ACC112 (cell line): ENCODE data around the gene AASS.
"Not testable (repeated sequence)": the region's sequence is repeated elsewhere in the genome, so short reads cannot be mapped to it uniquely, and the experiment has no call there.

Experiments
- H2AFZ ChIP-seq: fragments of 200-600 bp; sonication (generic); one replicate; pipeline ENCODE4 v1.6.0; 2017; ENCODE audit warnings: antibody characterized with exemption, low read length; ENCODE audit not compliant: unreplicated experiment
- H3K27ac ChIP-seq: fragments of 200-600 bp; sonication (generic); 2 replicates; pipeline ENCODE4 v1.5.1; 2014; ENCODE audit warnings: low read depth, mild to moderate bottlenecking, antibody characterized with exemption, low read length, moderate library complexity
- H3K27me3 ChIP-seq: fragments of 200-600 bp; sonication (generic); 2 replicates; pipeline ENCODE4 v1.6.1; 2014; ENCODE audit warnings: mild to moderate bottlenecking, antibody characterized with exemption, low read length, moderate library complexity, mixed read lengths; ENCODE audit not compliant: insufficient read depth
- H3K36me3 ChIP-seq: fragments of 200-600 bp; sonication (generic); 2 replicates; pipeline ENCODE4 v1.6.1; 2016; ENCODE audit warnings: mild to moderate bottlenecking, antibody characterized with exemption, low read length, moderate library complexity, mixed read lengths; ENCODE audit not compliant: insufficient read depth
- H3K4me1 ChIP-seq: fragments of 200-600 bp; sonication (generic); one replicate; pipeline ENCODE4 v1.6.1; 2016; ENCODE audit warnings: low read length, mixed read lengths; ENCODE audit not compliant: insufficient read depth, unreplicated experiment, control insufficient read depth
- H3K4me3 ChIP-seq: fragments of 200-600 bp; sonication (generic); 2 replicates; pipeline ENCODE4 v1.5.1; 2014; ENCODE audit warnings: mild to moderate bottlenecking, low read depth, low read length
- H3K79me2 ChIP-seq: fragments of 200-600 bp; sonication (generic); one replicate; pipeline ENCODE4 v1.6.0; 2016; ENCODE audit warnings: low read length; ENCODE audit not compliant: control insufficient read depth, unreplicated experiment, insufficient read depth

AASS gene

GRCh38 chr7:122143751-122144711 is at the start of gene AASS:
AASS (minus strand) TSS chr7:122144249; CDS start chr7:122133726, 10,523 bp downstream.
- peaks cover 28% of the 10 kb centered on the region for H3K79me2 ChIP-seq
- H3K4me1 ChIP-seq: peaks cover 21% of the 10 kb centered on the region
- H3K4me3 ChIP-seq: peak within 1 kb of the TSS; percentile 83
- peak within 1 kb of the TSS; percentile 67 for H3K27ac ChIP-seq
- H3K36me3 ChIP-seq: no peaks in the 10 kb centered on the region
- H2AFZ ChIP-seq: peak within 1 kb of the TSS; percentile 68
- H3K27me3 ChIP-seq: no peaks in the 10 kb centered on the region

GRCh38 chr7:122188785-122189184 is 44.7 kb upstream of the AASS start:
- no peak overlapping the region for H3K4me3 ChIP-seq
- H3K4me1 ChIP-seq: no peaks in the 10 kb centered on the region
- no peaks in the 10 kb centered on the region for H3K36me3 ChIP-seq
- no peaks in the 10 kb centered on the region for H3K27me3 ChIP-seq
- H3K27ac ChIP-seq: no peak overlapping the region
- no peak overlapping the region for H2AFZ ChIP-seq
- no peaks in the 10 kb centered on the region for H3K79me2 ChIP-seq

GRCh38 chr7:122183106-122183505 is 39.1 kb upstream of the AASS start:
- no peaks in the 10 kb centered on the region for H3K4me1 ChIP-seq
- H3K4me3 ChIP-seq: no peak overlapping the region
- no peaks in the 10 kb centered on the region for H3K36me3 ChIP-seq
- H2AFZ ChIP-seq: no peak overlapping the region
- H3K27me3 ChIP-seq: no peaks in the 10 kb centered on the region
- no peaks in the 10 kb centered on the region for H3K79me2 ChIP-seq
- H3K27ac ChIP-seq: no peak overlapping the region

- no peak overlapping the region for H3K27ac ChIP-seq
Observed at GRCh38 chr7:122182081-122182480, 38.0 kb upstream of the AASS start.

GRCh38 chr7:122172144-122172543 is 28.1 kb upstream of the AASS start:
- not testable (repeated sequence) for H3K27me3 ChIP-seq, H2AFZ ChIP-seq, H3K27ac ChIP-seq, H3K4me3 ChIP-seq, H3K4me1 ChIP-seq, H3K36me3 ChIP-seq, H3K79me2 ChIP-seq

More at GRCh38 chr7:122182081-122182480, 38.0 kb upstream of the AASS start:
- Histone ChIP-seq H2AFZ (no peak overlapping the region), H3K36me3 (no peaks in the 10 kb centered on the region), H3K27me3 (no peaks in the 10 kb centered on the region), H3K79me2 (no peaks in the 10 kb centered on the region), H3K4me1 (no peaks in the 10 kb centered on the region), H3K4me3 (no peak overlapping the region)

- peaks cover 12% of the 10 kb centered on the region for H3K4me1 ChIP-seq
- no peaks in the 10 kb centered on the region for H3K27me3 ChIP-seq
- H3K79me2 ChIP-seq: no peaks in the 10 kb centered on the region
- H3K4me3 ChIP-seq: no peak overlapping the region
- H3K27ac ChIP-seq: peak overlapping the region; percentile 11; the same call in 1 of the 2 replicates
- H2AFZ ChIP-seq: no peak overlapping the region
- H3K36me3 ChIP-seq: no peaks in the 10 kb centered on the region
Observed at GRCh38 chr7:122166740-122167139, 22.7 kb upstream of the AASS start.

GRCh38 chr7:122166275-122166674 is 22.2 kb upstream of the AASS start:
- H3K4me1 ChIP-seq: peaks cover 17% of the 10 kb centered on the region
- peak overlapping the region; percentile 11; the same call in 1 of the 2 replicates for H3K27ac ChIP-seq
- no peak overlapping the region for H3K4me3 ChIP-seq
- no peak overlapping the region for H2AFZ ChIP-seq
- no peaks in the 10 kb centered on the region for H3K36me3 ChIP-seq
- no peaks in the 10 kb centered on the region for H3K79me2 ChIP-seq
- no peaks in the 10 kb centered on the region for H3K27me3 ChIP-seq

- Histone ChIP-seq H3K27ac (no peak overlapping the region), H2AFZ (peak overlapping the region; percentile 91), H3K4me1 (peaks cover 13% of the 10 kb centered on the region), H3K4me3 (0 out of 2 replicates have a peak overlapping the region, but pooled peaks have one; percentile 30), H3K36me3 (no peaks in the 10 kb centered on the region), H3K27me3 (no peaks in the 10 kb centered on the region), H3K79me2 (no peaks in the 10 kb centered on the region)
Observed at GRCh38 chr7:122161628-122162027, 17.6 kb upstream of the AASS start.

GRCh38 chr7:122155566-122155965 is 11.5 kb upstream of the AASS start:
- Histone ChIP-seq H3K27ac (no peak overlapping the region), H3K4me1 (no peaks in the 10 kb centered on the region), H2AFZ (no peak overlapping the region), H3K36me3 (no peaks in the 10 kb centered on the region), H3K79me2 (no peaks in the 10 kb centered on the region), H3K4me3 (no peak overlapping the region), H3K27me3 (no peaks in the 10 kb centered on the region)

GRCh38 chr7:122148878-122149277 is 4.8 kb upstream of the AASS start:
- Histone ChIP-seq H3K27ac (no peak overlapping the region), H3K79me2 (no peaks in the 10 kb centered on the region), H3K27me3 (no peaks in the 10 kb centered on the region), H3K36me3 (no peaks in the 10 kb centered on the region), H3K4me1 (no peaks in the 10 kb centered on the region), H3K4me3 (no peak overlapping the region), H2AFZ (no peak overlapping the region)

- Histone ChIP-seq H3K4me3 (no peak overlapping the region), H3K36me3 (no peaks in the 10 kb centered on the region), H3K27ac (no peak overlapping the region), H3K4me1 (no peaks in the 10 kb centered on the region), H2AFZ (no peak overlapping the region), H3K27me3 (no peaks in the 10 kb centered on the region), H3K79me2 (peaks cover 4% of the 10 kb centered on the region)
Observed at GRCh38 chr7:122148081-122148480, 4.0 kb upstream of the AASS start.
